Activated CD4-positive, alpha-beta T cell treated with anti-CD3 and anti-CD28 coated beads, Interleukin-2, amount 50 U/mL, for 4 hours (primary cell): ENCODE results near the gene CST9.
A peak's percentile ranks its signal among the peaks of the same experiment; 100 is the strongest.
"Not testable (repeated sequence)": the region's sequence is repeated elsewhere in the genome, so short reads cannot be mapped to it uniquely, and the experiment has no call there.

ENCODE experiments used
- DNase-seq, 2 experiments: peaks; one replicate each; pipeline ENCODE4 v3.0.0-alpha.2; 2020

CST9 gene

GRCh38 chr20:23622401-23622800 is 16.7 kb upstream of the CST9 start:
- not testable (repeated sequence) for DNase-seq

GRCh38 chr20:23620670-23621386 is 15.1 kb upstream of the CST9 start:
- DNase-seq, result not testable (repeated sequence)

GRCh38 chr20:23614163-23614562 is 8.4 kb upstream of the CST9 start:
- no peak for DNase-seq

- no peak for DNase-seq
Observed at GRCh38 chr20:23613676-23614075, 8.0 kb upstream of the CST9 start.

- DNase-seq, result no peak
Observed at GRCh38 chr20:23612396-23612795, 6.7 kb upstream of the CST9 start.

GRCh38 chr20:23609486-23610109 is 3.9 kb upstream of the CST9 start:
- no peak for DNase-seq

- DNase-seq, result no peak
Observed at GRCh38 chr20:23608251-23608846, 2.6 kb upstream of the CST9 start.

GRCh38 chr20:23607497-23608245 is 2.0 kb upstream of the CST9 start:
- DNase-seq, result no peak

- DNase-seq, result peak; percentile 42 to 43
Observed at GRCh38 chr20:23606652-23607049, 934 bp upstream of the CST9 start.

- no peak for DNase-seq
Observed at GRCh38 chr20:23604306-23604705, 1.4 kb downstream of the CST9 start.

- DNase-seq, result no peak
Observed at GRCh38 chr20:23603321-23603720, 2.4 kb downstream of the CST9 start.

- no peak for DNase-seq
Observed at GRCh38 chr20:23602699-23603098, 3.0 kb downstream of the CST9 start.

- no peak for DNase-seq
Observed at GRCh38 chr20:23602241-23602640, 3.5 kb downstream of the CST9 start.

GRCh38 chr20:23601715-23602114 is 4.0 kb downstream of the CST9 start:
- DNase-seq, result no peak

GRCh38 chr20:23598481-23598880 is 7.2 kb downstream of the CST9 start:
- DNase-seq, result no peak

- DNase-seq, result no peak
Observed at GRCh38 chr20:23596579-23597250, 9.0 kb downstream of the CST9 start.

- DNase-seq, result no peak
Observed at GRCh38 chr20:23595941-23596340, 9.8 kb downstream of the CST9 start.

GRCh38 chr20:23588434-23589403 is 17.0 kb downstream of the CST9 start:
- DNase-seq, result no peak

- DNase-seq, result no peak
Observed at GRCh38 chr20:23587631-23588030, 18.1 kb downstream of the CST9 start.

- no peak for DNase-seq
Observed at GRCh38 chr20:23586735-23587525, 18.8 kb downstream of the CST9 start.
